ENCODE measurements around the gene MFN2.
A peak's percentile ranks its signal among the peaks of the same experiment; 100 is the strongest.

Gene MFN2

GRCh38 chr1:11978301-11978700 lies 1.9 kb upstream of the MFN2 start:
- Histone ChIP-seq H3K56ac (ENCODE audit: low read length) (no peak overlapping the region), H3K36me3 (ENCODE audit: control insufficient read depth, insufficient read depth, low read length) (peaks cover 5% of the 10 kb centered on the region), H3K27ac (ENCODE audit: low read depth, low read length) (no peak overlapping the region), H3K18ac (ENCODE audit: low read length) (no peak overlapping the region), H3K4me1 (ENCODE audit: control insufficient read depth, low read depth, low read length) (no peaks in the 10 kb centered on the region), H3K4ac (ENCODE audit: low read depth, low read length) (no peak overlapping the region), H3K23ac (ENCODE audit: low read length) (no peak overlapping the region), H2AK5ac (ENCODE audit: low read length) (no peak overlapping the region), H3K4me3 (ENCODE audit: low read length) (no peak overlapping the region), H2BK15ac (replicated peaks; ENCODE audit: low read depth) (no peak overlapping the region), H4K5ac (ENCODE audit: low read length) (no peak overlapping the region), H3K79me1 (ENCODE audit: low read length) (peaks cover 13% of the 10 kb centered on the region), H3K27me3 (ENCODE audit: insufficient read depth, low read length, poor library complexity) (no peaks in the 10 kb centered on the region), H3K9ac (ENCODE audit: low read length) (no peak overlapping the region), H3K79me2 (ENCODE audit: control insufficient read depth, insufficient read depth, low read length) (peaks cover 21% of the 10 kb centered on the region), H3K4me2 (ENCODE audit: low read length) (no peak overlapping the region), H2BK5ac (ENCODE audit: low read length) (no peak overlapping the region), H4K8ac (ENCODE audit: low read depth, low read length) (no peak overlapping the region), H2BK120ac (ENCODE audit: low read depth, low read length) (no peak overlapping the region)
- WGBS (ENCODE audit: extremely low coverage, insufficient coverage, low lambda C conversion rate), result no CpG with 5 or more reads among the region's 8 CpGs
- DNase-seq, result no peak

GRCh38 chr1:11979028-11979850 lies 1.0 kb upstream of the MFN2 start:
- no CpG with 5 or more reads among the region's 29 CpGs for WGBS (ENCODE audit: extremely low coverage, insufficient coverage, low lambda C conversion rate)
- Histone ChIP-seq H2BK120ac (ENCODE audit: low read depth, low read length) (no peak overlapping the region), H3K79me1 (ENCODE audit: low read length) (peaks cover 21% of the 10 kb centered on the region), H3K27ac (ENCODE audit: low read depth, low read length) (peak overlapping the region; percentile 3), H4K8ac (ENCODE audit: low read depth, low read length) (no peak overlapping the region), H3K4me3 (ENCODE audit: low read length) (no peak overlapping the region), H4K5ac (ENCODE audit: low read length) (no peak overlapping the region), H3K27me3 (ENCODE audit: insufficient read depth, low read length, poor library complexity) (no peaks in the 10 kb centered on the region), H3K4me2 (ENCODE audit: low read length) (peak overlapping the region; percentile 2), H3K79me2 (ENCODE audit: control insufficient read depth, insufficient read depth, low read length) (peaks cover 29% of the 10 kb centered on the region), H2AK5ac (ENCODE audit: low read length) (no peak overlapping the region), H2BK15ac (replicated peaks; ENCODE audit: low read depth) (no peak overlapping the region), H2BK5ac (ENCODE audit: low read length) (no peak overlapping the region), H3K9ac (ENCODE audit: low read length) (peak overlapping the region; percentile 52), H3K4ac (ENCODE audit: low read depth, low read length) (no peak overlapping the region), H3K56ac (ENCODE audit: low read length) (peak overlapping the region; percentile 63), H3K36me3 (ENCODE audit: control insufficient read depth, insufficient read depth, low read length) (peaks cover 9% of the 10 kb centered on the region), H3K18ac (ENCODE audit: low read length) (no peak overlapping the region), H3K23ac (ENCODE audit: low read length) (no peak overlapping the region), H3K4me1 (ENCODE audit: control insufficient read depth, low read depth, low read length) (no peaks in the 10 kb centered on the region)
- no peak for DNase-seq

GRCh38 chr1:11980676-11980972 lies 380 bp downstream of the MFN2 start:
- Histone ChIP-seq H3K79me1 (ENCODE audit: low read length) (peaks cover 21% of the 10 kb centered on the region), H3K4me2 (ENCODE audit: low read length) (peak overlapping the region; percentile 99), H3K4me3 (ENCODE audit: low read length) (peak overlapping the region; percentile 98), H2BK15ac (replicated peaks; ENCODE audit: low read depth) (no peak overlapping the region), H3K27ac (ENCODE audit: low read depth, low read length) (peak overlapping the region; percentile 35), H3K9ac (ENCODE audit: low read length) (peak overlapping the region; percentile 95), H4K5ac (ENCODE audit: low read length) (no peak overlapping the region), H2BK120ac (ENCODE audit: low read depth, low read length) (no peak overlapping the region), H3K27me3 (ENCODE audit: insufficient read depth, low read length, poor library complexity) (no peaks in the 10 kb centered on the region), H3K36me3 (ENCODE audit: control insufficient read depth, insufficient read depth, low read length) (peaks cover 7% of the 10 kb centered on the region), H4K8ac (ENCODE audit: low read depth, low read length) (peak overlapping the region; percentile 31), H3K4me1 (ENCODE audit: control insufficient read depth, low read depth, low read length) (no peaks in the 10 kb centered on the region), H2BK5ac (ENCODE audit: low read length) (no peak overlapping the region), H3K18ac (ENCODE audit: low read length) (peak overlapping the region; percentile 79), H3K56ac (ENCODE audit: low read length) (peak overlapping the region; percentile 95), H3K23ac (ENCODE audit: low read length) (no peak overlapping the region), H3K4ac (ENCODE audit: low read depth, low read length) (no peak overlapping the region), H2AK5ac (ENCODE audit: low read length) (no peak overlapping the region), H3K79me2 (ENCODE audit: control insufficient read depth, insufficient read depth, low read length) (peaks cover 34% of the 10 kb centered on the region)
- DNase-seq, result no peak
- no CpG with 5 or more reads among the region's 12 CpGs for WGBS (ENCODE audit: extremely low coverage, insufficient coverage, low lambda C conversion rate)

GRCh38 chr1:11981378-11982009 lies 1.2 kb downstream of the MFN2 start:
- H4K8ac ChIP-seq (ENCODE audit: low read depth, low read length), result no peak overlapping the region
- no peak overlapping the region for H3K4ac ChIP-seq (ENCODE audit: low read depth, low read length)
- H3K18ac ChIP-seq (ENCODE audit: low read length), result no peak overlapping the region
- no peak overlapping the region for H3K4me3 ChIP-seq (ENCODE audit: low read length)
- peaks cover 37% of the 10 kb centered on the region for H3K79me2 ChIP-seq (ENCODE audit: control insufficient read depth, insufficient read depth, low read length)
- no peak overlapping the region for H4K5ac ChIP-seq (ENCODE audit: low read length)
- H3K4me1 ChIP-seq (ENCODE audit: control insufficient read depth, low read depth, low read length), result no peaks in the 10 kb centered on the region
- no peaks in the 10 kb centered on the region for H3K27me3 ChIP-seq (ENCODE audit: insufficient read depth, low read length, poor library complexity)
- no peak overlapping the region for H3K23ac ChIP-seq (ENCODE audit: low read length)
- H3K36me3 ChIP-seq (ENCODE audit: control insufficient read depth, insufficient read depth, low read length), result peaks cover 9% of the 10 kb centered on the region
- no CpG with 5 or more reads among the region's 13 CpGs for WGBS (ENCODE audit: extremely low coverage, insufficient coverage, low lambda C conversion rate)
- peaks cover 24% of the 10 kb centered on the region for H3K79me1 ChIP-seq (ENCODE audit: low read length)
- no peak overlapping the region for H3K4me2 ChIP-seq (ENCODE audit: low read length)
- H2BK120ac ChIP-seq (ENCODE audit: low read depth, low read length), result no peak overlapping the region
- H2BK15ac ChIP-seq (replicated peaks; ENCODE audit: low read depth), result no peak overlapping the region
- DNase-seq, result no peak
- no peak overlapping the region for H3K27ac ChIP-seq (ENCODE audit: low read depth, low read length)
- H2BK5ac ChIP-seq (ENCODE audit: low read length), result no peak overlapping the region
- no peak overlapping the region for H3K56ac ChIP-seq (ENCODE audit: low read length)
- no peak overlapping the region for H2AK5ac ChIP-seq (ENCODE audit: low read length)
- H3K9ac ChIP-seq (ENCODE audit: low read length), result no peak overlapping the region

- no peak overlapping the region for H4K8ac ChIP-seq (ENCODE audit: low read depth, low read length)
- no peak overlapping the region for H3K4ac ChIP-seq (ENCODE audit: low read depth, low read length)
- H3K9ac ChIP-seq (ENCODE audit: low read length), result no peak overlapping the region
- H3K79me1 ChIP-seq (ENCODE audit: low read length), result peaks cover 24% of the 10 kb centered on the region
- H3K4me1 ChIP-seq (ENCODE audit: control insufficient read depth, low read depth, low read length), result no peaks in the 10 kb centered on the region
- no peak overlapping the region for H2BK120ac ChIP-seq (ENCODE audit: low read depth, low read length)
- DNase-seq, result no peak
- H3K18ac ChIP-seq (ENCODE audit: low read length), result no peak overlapping the region
- H3K79me2 ChIP-seq (ENCODE audit: control insufficient read depth, insufficient read depth, low read length), result peaks cover 37% of the 10 kb centered on the region
- H3K27me3 ChIP-seq (ENCODE audit: insufficient read depth, low read length, poor library complexity), result no peaks in the 10 kb centered on the region
- H3K4me2 ChIP-seq (ENCODE audit: low read length), result no peak overlapping the region
- no peak overlapping the region for H3K4me3 ChIP-seq (ENCODE audit: low read length)
- no peak overlapping the region for H4K5ac ChIP-seq (ENCODE audit: low read length)
- no CpG with 5 or more reads among the region's 3 CpGs for WGBS (ENCODE audit: extremely low coverage, insufficient coverage, low lambda C conversion rate)
- H3K23ac ChIP-seq (ENCODE audit: low read length), result no peak overlapping the region
- no peak overlapping the region for H2BK15ac ChIP-seq (replicated peaks; ENCODE audit: low read depth)
- H2BK5ac ChIP-seq (ENCODE audit: low read length), result no peak overlapping the region
- H2AK5ac ChIP-seq (ENCODE audit: low read length), result no peak overlapping the region
- no peak overlapping the region for H3K56ac ChIP-seq (ENCODE audit: low read length)
- peaks cover 9% of the 10 kb centered on the region for H3K36me3 ChIP-seq (ENCODE audit: control insufficient read depth, insufficient read depth, low read length)
- H3K27ac ChIP-seq (ENCODE audit: low read depth, low read length), result no peak overlapping the region
Measured at GRCh38 chr1:11982010-11982392, 1.8 kb downstream of the MFN2 start.
